A172 (cell line): ENCODE measurements around the gene TMEM17. TPM values are rescaled to one million over a fixed set of nuclear protein-coding genes. Genes with fewer than 3 reads are reported as not detected.

Source experiments
- DNase-seq: peaks from one replicate; pipeline ENCODE4 v3.0.0-alpha.2; 2015; ENCODE audit warnings: low spot score
- total RNA-seq: library from RNA; depleted of rRNA; stranded (reverse); fragments of >200 nt; shearing (Covaris generic); gene quantifications from 2 replicates; pipeline ENCODE4 v1.2.3, GENCODE V29; 2014

TMEM17 gene
- total RNA-seq, 1 experiment from 2014 or later, result 3.7 TPM

GRCh38 chr2:62472312-62472711, 33.7 kb downstream of the TMEM17 start:
- no peak for DNase-seq

- DNase-seq, result no peak
Measured at GRCh38 chr2:62471816-62472215, 34.2 kb downstream of the TMEM17 start.

- DNase-seq, result no peak
Measured at GRCh38 chr2:62471404-62471803, 34.6 kb downstream of the TMEM17 start.

- no peak for DNase-seq
Measured at GRCh38 chr2:62469548-62469947, 36.4 kb downstream of the TMEM17 start.

- no peak for DNase-seq
Measured at GRCh38 chr2:62469114-62469513, 36.9 kb downstream of the TMEM17 start.

- DNase-seq, result no peak
Measured at GRCh38 chr2:62467475-62468321, 38.3 kb downstream of the TMEM17 start.

- no peak for DNase-seq
Measured at GRCh38 chr2:62467100-62467474, 38.9 kb downstream of the TMEM17 start.

- DNase-seq, result no peak
Measured at GRCh38 chr2:62466503-62466854, 39.5 kb downstream of the TMEM17 start.

- DNase-seq, result no peak
Measured at GRCh38 chr2:62465741-62466502, 40.1 kb downstream of the TMEM17 start.

- DNase-seq, result no peak
Measured at GRCh38 chr2:62465039-62465740, 40.8 kb downstream of the TMEM17 start.

- DNase-seq, result peak; percentile 31
Measured at GRCh38 chr2:62464221-62465007, 41.6 kb downstream of the TMEM17 start.

GRCh38 chr2:62462211-62462610, 43.8 kb downstream of the TMEM17 start:
- no peak for DNase-seq

GRCh38 chr2:62461707-62462106, 44.3 kb downstream of the TMEM17 start:
- peak; percentile 77 for DNase-seq

- no peak for DNase-seq
Measured at GRCh38 chr2:62461017-62461553, 44.9 kb downstream of the TMEM17 start.

GRCh38 chr2:62460175-62460574, 45.8 kb downstream of the TMEM17 start:
- no peak for DNase-seq

- no peak for DNase-seq
Measured at GRCh38 chr2:62459672-62460071, 46.3 kb downstream of the TMEM17 start.

GRCh38 chr2:62459106-62459505, 46.9 kb downstream of the TMEM17 start:
- no peak for DNase-seq

GRCh38 chr2:62458671-62459081, 47.3 kb downstream of the TMEM17 start:
- DNase-seq, result no peak

GRCh38 chr2:62458206-62458641, 47.8 kb downstream of the TMEM17 start:
- no peak for DNase-seq

- DNase-seq, result no peak
Measured at GRCh38 chr2:62457556-62457955, 48.4 kb downstream of the TMEM17 start.
